Peyer's patch (tissue), 4 donors: ENCODE results near the gene ADIPOR2.

Experiments
- POLR2A ChIP-seq, 2 donors: fragments of 450-650 bp; IDR thresholded peaks; one replicate each; pipeline ENCODE4 v1.5.1; 2017; ENCODE audit warnings: antibody characterized with exemption in 2 of 2, mild to moderate bottlenecking in 2 of 2, moderate library complexity in 2 of 2
- TF ChIP-seq, protein P1 (sequence below), 6 experiments: fragments of 450-650 bp in 4 of 6; fragments of 200-600 bp in 2 of 6; sonication (generic) in 1 of 6; IDR thresholded peaks; one replicate each; pipeline ENCODE4 v1.5.1; 2017 to 2019; ENCODE audit warnings: antibody characterized with exemption in 6 of 6, mild to moderate bottlenecking in 3 of 6, moderate library complexity in 1 of 6

DNA sequence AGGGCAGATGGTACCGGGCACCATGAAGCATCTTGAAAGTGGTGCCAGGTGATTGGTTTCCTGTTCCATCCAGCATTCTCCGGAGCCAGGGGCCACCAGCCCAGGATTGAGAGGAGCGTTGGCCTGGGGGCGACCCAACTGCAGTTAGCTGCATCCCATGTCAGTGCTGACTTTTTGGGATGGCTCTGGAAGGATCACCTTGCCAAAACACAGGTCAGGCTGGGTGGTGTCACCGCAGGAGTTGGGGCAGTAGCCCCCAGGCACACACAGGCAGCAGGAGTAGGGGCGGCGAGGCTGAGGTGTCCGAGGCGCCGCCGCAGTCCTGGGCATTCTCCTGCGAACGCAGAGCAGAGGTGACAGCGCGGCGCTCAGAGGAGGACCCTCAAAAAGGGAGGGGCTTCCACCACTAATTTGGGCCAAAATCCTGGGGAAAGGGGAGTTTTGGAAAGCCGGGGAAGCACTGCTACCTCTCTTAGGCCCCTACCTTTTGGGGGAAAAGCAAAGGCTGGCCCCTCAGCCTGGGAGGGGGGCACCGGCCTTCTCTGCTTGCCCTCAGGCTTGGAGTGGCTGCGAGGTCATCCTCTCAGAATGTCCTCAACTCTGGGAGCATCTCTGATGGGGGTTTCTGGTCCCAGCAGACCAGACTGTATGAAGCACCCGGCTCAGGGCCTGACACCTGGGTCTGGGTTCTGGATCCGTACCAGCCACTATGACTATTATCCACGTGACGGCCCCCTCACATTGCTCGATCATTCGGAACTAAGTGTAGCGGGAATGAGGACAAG lies 102.7 kb downstream of the ADIPOR2 start:
- TF ChIP-seq, protein P1, sequence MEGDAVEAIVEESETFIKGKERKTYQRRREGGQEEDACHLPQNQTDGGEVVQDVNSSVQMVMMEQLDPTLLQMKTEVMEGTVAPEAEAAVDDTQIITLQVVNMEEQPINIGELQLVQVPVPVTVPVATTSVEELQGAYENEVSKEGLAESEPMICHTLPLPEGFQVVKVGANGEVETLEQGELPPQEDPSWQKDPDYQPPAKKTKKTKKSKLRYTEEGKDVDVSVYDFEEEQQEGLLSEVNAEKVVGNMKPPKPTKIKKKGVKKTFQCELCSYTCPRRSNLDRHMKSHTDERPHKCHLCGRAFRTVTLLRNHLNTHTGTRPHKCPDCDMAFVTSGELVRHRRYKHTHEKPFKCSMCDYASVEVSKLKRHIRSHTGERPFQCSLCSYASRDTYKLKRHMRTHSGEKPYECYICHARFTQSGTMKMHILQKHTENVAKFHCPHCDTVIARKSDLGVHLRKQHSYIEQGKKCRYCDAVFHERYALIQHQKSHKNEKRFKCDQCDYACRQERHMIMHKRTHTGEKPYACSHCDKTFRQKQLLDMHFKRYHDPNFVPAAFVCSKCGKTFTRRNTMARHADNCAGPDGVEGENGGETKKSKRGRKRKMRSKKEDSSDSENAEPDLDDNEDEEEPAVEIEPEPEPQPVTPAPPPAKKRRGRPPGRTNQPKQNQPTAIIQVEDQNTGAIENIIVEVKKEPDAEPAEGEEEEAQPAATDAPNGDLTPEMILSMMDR (IDR thresholded peaks at IDR 0.05) = no peak
- TF ChIP-seq POLR2A (IDR thresholded peaks at IDR 0.05) = no peak
